HEK293 (cell line): ENCODE data around the gene F5.

Source experiments
- ZNF223 ChIP-seq: fragments of 450-650 bp; formaldehyde crosslinking; IDR thresholded peaks from 2 replicates; pipeline ENCODE4 v1.5.1; 2016; ENCODE audit warnings: missing biosample characterization, missing genetic modification characterization
- ZNF274 ChIP-seq, 2 experiments: fragments of 200-500 bp in 1 of 2; fragments of 450-650 bp in 1 of 2; sonication (Bioruptor generic) in 1 of 2; formaldehyde crosslinking in 1 of 2; IDR thresholded peaks; 2 replicates each; pipeline versions ENCODE4 v1.5.1 to v1.6.1; 2014 to 2016; ENCODE audit warnings: borderline replicate concordance in 1 of 2, inconsistent platforms in 1 of 2, low read length in 1 of 2, missing biosample characterization in 1 of 2, missing genetic modification characterization in 1 of 2
- ZNF571 ChIP-seq: fragments of 450-650 bp; formaldehyde crosslinking; IDR thresholded peaks from 2 replicates; pipeline ENCODE4 v1.5.0; 2017; ENCODE audit warnings: missing biosample characterization, missing genetic modification characterization
- TF ChIP-seq, protein P1 (sequence below): fragments of 450-650 bp; formaldehyde crosslinking; IDR thresholded peaks from 2 replicates; pipeline ENCODE4 v1.5.1; 2016; ENCODE audit warnings: missing biosample characterization, missing genetic modification characterization
- TF ChIP-seq, protein P2 (sequence below): fragments of 450-650 bp; formaldehyde crosslinking; IDR thresholded peaks from 2 replicates; pipeline ENCODE4 v1.5.1; 2016; ENCODE audit warnings: missing biosample characterization, missing genetic modification characterization
- TF ChIP-seq, protein P3 (sequence below): fragments of 450-650 bp; formaldehyde crosslinking; IDR thresholded peaks from 2 replicates; pipeline ENCODE4 v1.5.1; 2016; ENCODE audit warnings: missing biosample characterization, missing genetic modification characterization

DNA sequence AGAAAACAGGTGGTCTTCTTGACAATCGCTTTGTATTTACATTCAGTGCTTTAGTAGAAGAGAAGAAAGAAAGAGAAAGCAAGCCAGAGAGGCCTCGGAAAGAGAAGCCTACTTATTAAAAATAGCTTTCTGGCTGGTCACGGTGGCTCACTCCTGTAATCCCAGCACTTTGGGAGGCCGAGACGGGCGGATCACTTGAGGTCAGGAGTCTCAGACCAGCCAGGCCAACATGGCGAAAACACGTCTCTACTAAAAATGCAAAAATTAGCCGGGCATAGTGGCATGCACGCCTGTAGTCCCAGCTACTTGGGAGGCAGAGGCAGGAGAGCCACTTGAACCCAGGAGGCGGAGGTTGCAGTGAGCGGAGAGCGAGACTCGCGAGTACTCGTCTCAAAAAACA, 98.7 kb downstream of the F5 start:
- TF ChIP-seq, protein P1, sequence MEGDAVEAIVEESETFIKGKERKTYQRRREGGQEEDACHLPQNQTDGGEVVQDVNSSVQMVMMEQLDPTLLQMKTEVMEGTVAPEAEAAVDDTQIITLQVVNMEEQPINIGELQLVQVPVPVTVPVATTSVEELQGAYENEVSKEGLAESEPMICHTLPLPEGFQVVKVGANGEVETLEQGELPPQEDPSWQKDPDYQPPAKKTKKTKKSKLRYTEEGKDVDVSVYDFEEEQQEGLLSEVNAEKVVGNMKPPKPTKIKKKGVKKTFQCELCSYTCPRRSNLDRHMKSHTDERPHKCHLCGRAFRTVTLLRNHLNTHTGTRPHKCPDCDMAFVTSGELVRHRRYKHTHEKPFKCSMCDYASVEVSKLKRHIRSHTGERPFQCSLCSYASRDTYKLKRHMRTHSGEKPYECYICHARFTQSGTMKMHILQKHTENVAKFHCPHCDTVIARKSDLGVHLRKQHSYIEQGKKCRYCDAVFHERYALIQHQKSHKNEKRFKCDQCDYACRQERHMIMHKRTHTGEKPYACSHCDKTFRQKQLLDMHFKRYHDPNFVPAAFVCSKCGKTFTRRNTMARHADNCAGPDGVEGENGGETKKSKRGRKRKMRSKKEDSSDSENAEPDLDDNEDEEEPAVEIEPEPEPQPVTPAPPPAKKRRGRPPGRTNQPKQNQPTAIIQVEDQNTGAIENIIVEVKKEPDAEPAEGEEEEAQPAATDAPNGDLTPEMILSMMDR (tag by site-specific recombination): no peak
- TF ChIP-seq ZNF571: no peak
- no peak for TF ChIP-seq ZNF274 (IDR thresholded peaks at IDR 0.05; ENCODE audit: low read length)
- no peak for TF ChIP-seq ZNF274 (tag by site-specific recombination; IDR thresholded peaks at IDR 0.05; ENCODE audit: borderline replicate concordance)
- TF ChIP-seq, protein P2, sequence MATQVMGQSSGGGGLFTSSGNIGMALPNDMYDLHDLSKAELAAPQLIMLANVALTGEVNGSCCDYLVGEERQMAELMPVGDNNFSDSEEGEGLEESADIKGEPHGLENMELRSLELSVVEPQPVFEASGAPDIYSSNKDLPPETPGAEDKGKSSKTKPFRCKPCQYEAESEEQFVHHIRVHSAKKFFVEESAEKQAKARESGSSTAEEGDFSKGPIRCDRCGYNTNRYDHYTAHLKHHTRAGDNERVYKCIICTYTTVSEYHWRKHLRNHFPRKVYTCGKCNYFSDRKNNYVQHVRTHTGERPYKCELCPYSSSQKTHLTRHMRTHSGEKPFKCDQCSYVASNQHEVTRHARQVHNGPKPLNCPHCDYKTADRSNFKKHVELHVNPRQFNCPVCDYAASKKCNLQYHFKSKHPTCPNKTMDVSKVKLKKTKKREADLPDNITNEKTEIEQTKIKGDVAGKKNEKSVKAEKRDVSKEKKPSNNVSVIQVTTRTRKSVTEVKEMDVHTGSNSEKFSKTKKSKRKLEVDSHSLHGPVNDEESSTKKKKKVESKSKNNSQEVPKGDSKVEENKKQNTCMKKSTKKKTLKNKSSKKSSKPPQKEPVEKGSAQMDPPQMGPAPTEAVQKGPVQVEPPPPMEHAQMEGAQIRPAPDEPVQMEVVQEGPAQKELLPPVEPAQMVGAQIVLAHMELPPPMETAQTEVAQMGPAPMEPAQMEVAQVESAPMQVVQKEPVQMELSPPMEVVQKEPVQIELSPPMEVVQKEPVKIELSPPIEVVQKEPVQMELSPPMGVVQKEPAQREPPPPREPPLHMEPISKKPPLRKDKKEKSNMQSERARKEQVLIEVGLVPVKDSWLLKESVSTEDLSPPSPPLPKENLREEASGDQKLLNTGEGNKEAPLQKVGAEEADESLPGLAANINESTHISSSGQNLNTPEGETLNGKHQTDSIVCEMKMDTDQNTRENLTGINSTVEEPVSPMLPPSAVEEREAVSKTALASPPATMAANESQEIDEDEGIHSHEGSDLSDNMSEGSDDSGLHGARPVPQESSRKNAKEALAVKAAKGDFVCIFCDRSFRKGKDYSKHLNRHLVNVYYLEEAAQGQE (tag by site-specific recombination): no peak
- TF ChIP-seq, protein P3, sequence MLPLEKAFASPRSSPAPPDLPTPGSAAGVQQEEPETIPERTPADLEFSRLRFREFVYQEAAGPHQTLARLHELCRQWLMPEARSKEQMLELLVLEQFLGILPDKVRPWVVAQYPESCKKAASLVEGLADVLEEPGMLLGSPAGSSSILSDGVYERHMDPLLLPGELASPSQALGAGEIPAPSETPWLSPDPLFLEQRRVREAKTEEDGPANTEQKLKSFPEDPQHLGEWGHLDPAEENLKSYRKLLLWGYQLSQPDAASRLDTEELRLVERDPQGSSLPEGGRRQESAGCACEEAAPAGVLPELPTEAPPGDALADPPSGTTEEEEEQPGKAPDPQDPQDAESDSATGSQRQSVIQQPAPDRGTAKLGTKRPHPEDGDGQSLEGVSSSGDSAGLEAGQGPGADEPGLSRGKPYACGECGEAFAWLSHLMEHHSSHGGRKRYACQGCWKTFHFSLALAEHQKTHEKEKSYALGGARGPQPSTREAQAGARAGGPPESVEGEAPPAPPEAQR (tag by site-specific recombination): no peak
- TF ChIP-seq ZNF223 (tag by site-specific recombination): no peak
